ENCODE results near the gene DYRK3.

DYRK3 gene

DNA sequence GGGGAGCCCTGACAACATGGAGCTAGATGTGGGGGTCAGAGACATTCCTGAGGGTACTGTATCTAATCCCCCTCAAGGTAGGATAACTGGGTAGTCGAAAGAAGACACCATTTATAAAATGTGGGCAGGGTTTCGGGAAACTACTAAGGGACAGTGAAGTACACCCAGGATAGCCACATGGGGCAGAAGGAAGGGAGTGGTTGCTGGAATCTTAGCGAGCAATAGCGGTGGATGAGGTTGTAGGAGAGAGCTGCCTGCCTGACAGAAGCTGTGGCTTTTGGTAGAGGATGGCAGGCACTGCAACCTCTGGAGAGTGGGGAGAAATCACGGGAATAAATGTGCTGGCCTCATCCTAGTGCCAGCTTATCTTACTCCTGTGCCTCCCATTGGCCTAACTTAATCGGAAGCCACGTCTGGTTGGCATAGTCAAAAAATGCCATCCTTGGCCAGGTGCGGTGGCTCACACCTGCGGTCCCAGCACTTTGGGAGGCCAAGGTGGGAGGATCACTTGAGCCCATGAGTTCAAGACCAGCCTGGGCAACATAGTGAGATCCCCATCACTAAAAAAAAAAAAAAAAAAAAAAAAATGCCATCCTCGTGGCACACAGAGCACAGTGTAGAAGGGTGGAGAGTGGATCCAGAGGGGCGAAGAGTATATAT lies 26.0 kb downstream of the DYRK3 start:
- DNase-seq (ENCODE audit: low read depth), result no peak

DNA sequence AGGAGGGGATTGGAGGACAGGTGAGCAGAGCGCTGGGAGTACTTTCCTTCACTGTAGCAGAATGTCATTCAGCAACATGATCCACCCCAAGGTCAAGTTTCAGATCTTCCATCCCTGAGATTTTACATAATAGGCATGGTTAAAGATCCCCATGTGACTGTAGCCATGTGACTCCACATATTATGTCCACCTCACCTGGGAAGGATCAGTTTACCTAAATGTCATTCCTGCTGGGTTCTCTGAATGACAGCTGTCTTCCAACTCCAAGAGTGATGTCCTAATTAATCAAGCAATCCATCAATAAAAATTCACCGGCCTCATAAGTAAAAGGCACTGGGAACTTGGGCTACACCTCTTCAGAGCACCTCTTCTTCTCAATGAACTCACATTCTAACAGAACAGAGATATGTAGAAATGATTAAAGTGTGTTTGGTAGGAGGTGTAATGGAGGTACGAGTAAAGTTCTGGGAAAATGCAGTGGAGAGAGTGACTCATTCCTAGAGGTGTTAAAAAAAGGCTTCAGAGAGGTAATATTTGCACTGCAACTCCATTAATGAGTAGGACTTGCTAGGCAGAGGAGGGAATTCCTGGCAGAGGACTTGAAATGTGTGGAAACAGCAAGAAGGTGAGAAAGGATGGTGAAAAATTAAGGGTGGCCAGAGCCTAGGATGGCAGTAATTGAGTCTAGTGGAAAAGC lies 27.2 kb downstream of the DYRK3 start:
- no peak for DNase-seq (ENCODE audit: low read depth)

DNA sequence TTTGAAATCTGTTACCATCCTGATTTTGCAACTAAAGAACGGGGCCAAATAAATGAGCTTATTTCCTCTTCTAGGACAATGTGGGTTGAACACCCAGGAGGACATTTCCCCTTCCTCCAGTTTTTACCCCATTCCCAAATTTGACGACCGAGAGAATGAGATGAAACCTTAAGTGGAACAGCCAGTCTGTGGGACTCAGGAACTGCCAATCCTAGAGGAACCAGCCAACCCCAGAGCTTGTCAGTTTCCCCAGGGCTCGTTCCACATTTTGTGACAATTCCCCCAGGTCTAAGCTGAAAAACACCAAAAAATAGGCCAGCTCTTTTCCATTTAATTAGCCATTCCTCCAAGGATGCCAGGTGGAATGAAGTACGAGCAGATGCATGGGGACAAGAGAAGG lies 28.0 kb downstream of the DYRK3 start:
- DNase-seq (ENCODE audit: low read depth), result no peak

DNA sequence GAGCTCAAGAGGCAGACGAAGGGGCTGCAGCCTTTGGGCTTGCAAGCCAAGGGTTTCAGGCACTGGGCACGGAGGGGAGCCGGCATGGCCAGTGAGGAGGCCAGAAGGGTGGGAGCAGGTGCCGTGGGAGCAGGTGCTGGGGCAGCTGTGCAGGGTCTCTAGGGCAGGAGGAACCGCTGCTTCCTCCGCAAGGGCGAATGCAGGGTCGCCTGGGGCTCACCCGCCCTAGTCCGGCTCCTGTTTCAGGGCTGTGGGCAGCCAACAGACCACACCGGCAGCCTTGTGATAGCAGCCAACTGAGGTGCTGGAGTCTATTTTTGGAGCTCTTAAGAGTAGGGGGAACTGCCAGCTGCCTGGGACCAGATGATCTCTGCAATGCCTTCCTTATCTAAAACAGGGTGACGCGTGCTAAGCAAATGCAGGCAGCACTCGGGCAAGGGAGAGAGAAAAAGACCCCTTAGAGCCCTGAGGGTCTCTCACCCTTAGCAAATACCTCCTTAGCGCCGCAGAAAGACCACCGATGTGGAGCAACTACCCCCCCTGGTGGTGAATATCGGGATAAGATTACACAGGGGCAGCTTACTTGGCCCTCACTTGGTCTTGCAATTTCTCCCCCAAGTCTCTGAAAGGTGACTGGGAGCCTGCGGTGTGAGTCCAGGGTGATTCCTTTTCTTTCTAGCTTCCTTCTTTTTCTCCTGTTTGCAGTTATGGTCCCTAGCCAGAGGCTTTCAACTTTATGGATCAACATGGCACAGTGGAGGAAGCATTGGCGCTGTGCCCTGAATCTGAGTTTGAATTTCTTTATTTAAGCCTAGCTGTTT lies 28.7 kb downstream of the DYRK3 start:
- DNase-seq (ENCODE audit: low read depth), result peak; percentile 52

DNA sequence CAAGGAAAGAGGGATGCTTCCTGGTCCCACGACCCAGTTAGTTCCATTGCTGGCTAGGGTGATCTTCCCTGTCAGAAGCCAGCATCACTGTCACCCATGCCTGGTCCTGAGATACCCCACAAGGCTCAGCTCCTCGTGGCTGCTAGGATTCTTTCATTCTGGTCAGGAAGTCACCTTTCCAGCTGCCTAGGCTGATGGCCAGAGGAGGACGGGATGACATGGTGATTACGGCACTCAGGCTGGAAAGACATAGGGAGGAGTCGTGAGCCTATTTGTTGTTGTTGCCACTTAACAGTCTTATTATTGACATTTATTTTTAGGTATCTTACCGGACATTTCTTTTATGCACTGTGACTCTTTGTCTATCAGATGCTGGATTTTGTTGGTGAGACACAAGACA lies 29.4 kb downstream of the DYRK3 start:
- DNase-seq (ENCODE audit: low read depth), result no peak

DNA sequence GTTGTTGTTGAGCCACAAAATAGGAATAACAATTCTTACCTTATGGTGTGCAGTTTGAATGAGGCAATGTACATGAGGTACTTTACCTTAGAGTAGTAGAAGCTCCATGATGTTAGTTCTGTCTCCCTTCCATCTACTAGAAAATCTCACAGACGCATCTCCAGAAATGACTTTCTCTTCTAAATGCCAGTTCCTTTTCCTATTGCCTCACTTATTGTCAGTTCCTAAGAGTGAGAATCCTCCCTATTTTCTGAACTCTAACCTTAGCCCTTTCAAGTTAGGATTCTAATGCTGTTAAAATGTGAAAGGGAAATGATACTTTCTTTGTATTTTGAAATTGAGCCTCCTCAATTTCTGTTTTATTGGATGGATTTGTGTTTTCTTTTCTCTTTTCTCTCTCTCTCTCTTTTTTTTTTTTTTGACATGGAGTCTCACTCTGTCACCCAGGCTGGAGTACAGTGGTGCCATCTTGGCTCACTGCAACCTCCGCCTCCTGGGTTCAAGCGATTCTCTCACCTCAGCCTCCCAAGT lies 30.8 kb downstream of the DYRK3 start:
- DNase-seq (ENCODE audit: low read depth), result no peak

DNA sequence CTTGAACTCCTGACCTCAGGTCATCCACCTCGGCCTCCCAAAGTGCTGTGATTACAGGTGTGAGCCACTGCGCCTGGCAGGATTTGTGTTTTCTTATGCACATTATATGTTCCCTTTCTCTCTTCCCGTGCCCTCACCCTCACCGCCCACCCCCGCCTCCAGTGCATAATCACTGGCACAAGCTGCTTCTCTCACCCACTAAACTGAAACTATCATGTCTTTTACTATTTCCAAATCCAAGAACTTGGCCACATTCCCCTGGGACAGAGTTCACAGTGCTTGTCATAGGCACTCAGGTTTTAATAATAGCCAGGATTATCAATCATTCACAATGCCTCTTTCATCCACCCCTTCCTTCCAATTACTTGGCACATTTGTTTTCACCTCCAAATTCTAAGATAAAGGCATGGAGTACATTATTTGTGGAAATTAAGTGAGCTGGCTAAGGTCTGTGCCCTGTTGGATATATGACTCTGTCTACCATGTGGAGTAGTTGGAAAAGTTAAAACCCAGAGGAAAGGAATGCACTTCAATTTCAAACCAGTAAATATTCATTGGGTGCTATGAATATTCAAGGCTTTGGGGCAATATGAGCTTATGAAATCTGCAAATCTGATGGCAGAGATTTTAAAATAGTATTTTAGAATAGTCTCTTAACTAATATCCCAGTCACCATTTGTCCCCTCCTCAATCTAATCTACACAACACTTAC lies 31.8 kb downstream of the DYRK3 start:
- no peak for DNase-seq (ENCODE audit: low read depth)

DNA sequence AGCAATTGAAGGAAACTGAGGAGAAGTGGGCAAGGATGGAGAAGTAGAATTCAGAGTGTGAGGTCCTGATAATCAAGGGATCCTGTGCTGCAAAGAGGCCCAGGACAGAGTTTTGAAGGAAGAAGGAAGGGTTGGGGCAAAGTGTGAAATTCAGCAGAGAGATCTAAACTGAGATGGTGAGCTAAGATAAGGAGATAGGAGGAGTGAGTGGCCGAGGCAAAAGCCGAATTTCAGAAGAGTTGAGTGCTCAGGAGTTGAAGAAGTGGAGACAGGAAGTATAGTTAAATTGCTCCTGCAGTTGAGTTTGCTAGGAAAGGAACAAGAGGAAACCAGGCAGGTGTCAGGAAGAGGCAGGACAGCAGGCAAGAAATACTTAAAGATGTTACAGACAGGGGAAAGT lies 33.0 kb downstream of the DYRK3 start:
- DNase-seq (ENCODE audit: low read depth), result no peak

DNA sequence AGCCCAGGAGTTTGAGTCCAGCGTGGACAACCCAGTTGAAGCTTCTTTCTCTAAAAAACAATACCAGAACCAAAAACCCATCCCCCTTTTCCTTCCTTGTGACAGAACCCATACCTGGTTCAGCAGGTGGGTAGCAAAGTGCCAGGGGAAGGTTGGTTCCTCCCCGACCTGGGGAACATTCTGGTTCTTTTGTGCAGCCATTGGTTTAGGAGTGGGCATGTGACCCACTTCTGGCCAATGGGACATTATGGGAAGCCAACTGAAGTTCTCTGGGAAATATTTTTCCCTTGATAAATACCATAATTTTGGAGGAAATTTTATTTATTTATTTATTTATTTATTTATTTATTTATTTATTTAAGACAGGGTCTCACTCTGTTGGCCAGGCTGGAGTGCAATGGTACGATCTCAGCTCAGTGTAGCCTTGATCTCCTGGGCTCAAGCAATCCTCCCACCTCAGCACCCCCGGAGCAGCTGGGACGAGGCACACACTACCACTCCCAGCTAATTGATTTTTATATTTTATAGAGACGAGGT lies 33.6 kb downstream of the DYRK3 start:
- DNase-seq (ENCODE audit: low read depth), result no peak

DNA sequence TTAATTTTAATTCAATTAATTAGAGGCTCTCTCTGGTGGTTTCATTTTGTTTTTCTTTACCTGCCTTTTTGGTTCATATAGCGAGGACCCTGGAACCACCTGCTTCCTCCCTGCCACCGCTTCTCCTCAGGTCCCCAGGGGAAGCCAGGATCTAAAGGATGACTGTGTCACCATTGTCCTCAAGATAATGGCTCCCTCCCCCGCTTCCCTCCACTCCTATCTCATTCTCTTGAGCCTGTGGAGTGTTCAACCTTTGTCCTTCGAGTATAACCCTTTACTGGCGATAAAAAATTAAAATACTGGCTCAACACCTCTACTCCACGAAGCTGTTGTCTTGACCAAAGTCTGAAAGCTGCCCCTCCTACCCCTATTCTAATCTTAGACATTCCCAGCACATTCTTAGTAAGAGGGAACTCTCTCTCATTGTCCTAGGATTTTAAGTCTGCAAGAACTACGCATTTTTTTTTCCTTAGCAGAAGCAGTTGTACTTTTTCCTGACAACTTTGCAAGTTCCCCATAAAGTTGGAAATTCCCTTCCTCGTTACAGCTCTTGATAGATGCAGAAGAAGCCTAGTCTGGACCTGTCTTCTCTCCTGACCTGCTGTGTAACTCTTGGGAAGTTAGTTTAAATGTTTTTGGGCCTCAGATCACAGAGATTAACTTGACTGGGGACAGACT lies 36.8 kb downstream of the DYRK3 start:
- no peak for DNase-seq (ENCODE audit: low read depth)

DNA sequence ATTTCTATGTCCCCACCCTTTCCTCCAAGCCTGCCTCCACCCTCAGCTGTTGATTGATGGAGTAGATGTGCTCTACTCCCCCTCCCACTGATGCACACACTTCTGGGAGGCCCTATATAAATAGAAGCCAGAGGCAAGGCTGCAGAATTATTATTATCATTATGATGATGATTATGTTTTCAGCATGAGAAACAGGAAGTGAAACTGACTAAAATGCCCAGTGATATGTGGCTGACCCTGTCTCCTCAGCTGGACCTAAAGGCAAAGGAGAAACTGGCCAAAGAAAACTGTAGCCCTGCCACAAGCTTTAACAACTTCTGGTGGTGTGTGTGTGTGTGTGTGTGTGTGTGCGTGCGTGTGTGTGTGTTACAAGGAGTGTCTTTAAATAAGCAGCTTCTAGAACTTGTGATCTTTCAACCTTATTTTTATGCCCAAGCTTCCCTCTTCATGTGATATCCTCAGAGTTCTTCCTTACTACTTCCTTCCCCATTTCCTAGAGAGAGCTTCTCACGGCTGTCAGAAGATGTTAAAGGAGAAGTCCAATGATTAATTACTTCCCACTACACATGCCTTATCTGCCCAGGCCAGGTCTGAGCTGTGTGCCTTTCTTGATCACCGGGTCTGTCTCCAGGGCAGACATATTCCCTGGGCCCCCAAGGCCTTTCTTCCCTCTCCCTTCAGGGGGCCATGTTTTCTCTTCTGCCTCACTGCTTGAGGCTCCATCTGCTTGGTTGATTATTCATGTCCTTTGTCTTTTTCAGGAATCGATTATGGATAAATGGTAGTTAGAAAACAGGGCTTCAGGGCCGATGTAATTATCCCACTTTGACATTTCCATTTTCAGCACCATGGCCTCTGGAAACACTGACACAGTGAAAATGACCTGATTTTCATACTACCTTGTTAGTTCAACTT lies 37.8 kb downstream of the DYRK3 start:
- peak; percentile 53 for DNase-seq (ENCODE audit: low read depth)

DNA sequence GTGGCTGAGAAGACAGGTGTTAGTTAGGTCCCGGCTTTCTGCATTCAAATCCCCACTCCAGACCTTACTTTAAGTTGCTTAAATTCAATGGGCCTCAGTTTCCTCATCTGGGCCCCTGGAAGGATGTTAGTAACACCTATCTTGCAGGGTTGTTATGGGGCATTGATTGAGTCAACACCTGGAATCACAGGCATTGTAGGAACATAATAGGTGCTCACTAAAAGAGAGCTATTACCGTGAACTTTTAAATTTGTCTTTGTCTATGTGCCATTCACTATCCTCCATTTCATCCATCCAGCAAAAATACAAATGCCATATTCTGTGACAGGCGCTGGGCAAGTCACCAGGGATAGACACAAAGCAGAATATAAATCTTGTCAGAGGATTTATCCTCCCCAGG lies 38.9 kb downstream of the DYRK3 start:
- DNase-seq (ENCODE audit: low read depth), result no peak

DNA sequence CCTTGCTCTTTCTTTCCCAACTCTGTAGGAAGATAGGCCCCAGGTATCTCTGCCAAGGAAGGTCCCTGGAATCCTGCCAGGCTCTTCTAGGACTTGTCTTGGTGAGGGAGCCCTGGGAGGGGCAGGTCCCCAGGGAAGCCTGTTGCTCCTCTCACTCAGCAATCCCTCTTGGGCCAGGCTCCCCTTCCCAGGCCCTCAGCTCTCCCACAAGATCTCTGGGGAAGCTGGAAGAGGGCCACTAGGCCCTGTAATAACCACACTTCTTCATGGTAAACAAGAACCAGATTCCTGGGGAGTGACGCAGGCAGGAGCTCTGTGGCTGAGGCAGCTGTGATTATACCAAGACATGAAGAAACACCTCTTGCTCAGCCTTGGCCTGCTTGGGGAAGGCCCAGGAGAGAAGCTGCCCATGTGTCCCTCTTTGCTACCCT lies 39.4 kb downstream of the DYRK3 start:
- DNase-seq (ENCODE audit: low read depth), result peak; percentile 100

DNA sequence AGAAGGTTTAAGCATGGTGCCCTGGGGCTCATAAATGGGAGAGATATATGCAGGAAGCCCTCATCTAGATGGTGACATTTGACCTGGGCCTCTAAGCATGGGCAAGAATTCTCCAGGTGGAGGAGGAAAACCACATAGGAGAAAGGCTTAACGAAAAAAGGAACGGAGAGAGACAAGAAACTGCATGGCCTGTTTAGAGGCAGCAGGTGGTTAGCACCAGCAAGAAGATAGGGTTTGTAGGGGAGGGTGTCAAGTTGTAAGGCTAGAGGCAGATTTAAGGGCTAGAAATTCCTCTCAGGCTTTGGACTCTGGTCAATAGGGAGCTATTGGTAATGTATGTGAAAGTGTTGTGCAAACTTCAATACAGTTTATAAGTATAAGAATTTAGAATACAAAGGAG lies 41.2 kb downstream of the DYRK3 start:
- DNase-seq (ENCODE audit: low read depth), result no peak

DNA sequence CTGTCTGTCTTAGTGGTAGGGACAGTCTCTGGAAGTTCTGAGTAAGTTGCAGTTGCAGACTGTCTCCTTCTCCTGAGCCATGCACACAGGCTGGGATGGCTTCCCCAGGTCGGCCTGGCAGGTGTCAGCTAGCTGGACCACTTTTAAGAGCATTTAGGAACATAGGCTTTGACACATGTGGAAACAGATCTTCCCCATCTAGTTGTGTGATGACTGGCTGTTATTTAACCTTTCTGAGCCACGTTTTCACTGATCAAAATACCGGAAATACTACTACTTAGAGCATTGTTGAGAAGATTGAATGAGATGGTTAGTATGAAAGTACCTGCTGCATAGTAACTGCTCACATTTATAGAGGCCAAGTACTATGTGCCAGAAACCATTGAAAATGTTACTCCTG lies 43.2 kb downstream of the DYRK3 start:
- no peak for DNase-seq (ENCODE audit: low read depth)

DNA sequence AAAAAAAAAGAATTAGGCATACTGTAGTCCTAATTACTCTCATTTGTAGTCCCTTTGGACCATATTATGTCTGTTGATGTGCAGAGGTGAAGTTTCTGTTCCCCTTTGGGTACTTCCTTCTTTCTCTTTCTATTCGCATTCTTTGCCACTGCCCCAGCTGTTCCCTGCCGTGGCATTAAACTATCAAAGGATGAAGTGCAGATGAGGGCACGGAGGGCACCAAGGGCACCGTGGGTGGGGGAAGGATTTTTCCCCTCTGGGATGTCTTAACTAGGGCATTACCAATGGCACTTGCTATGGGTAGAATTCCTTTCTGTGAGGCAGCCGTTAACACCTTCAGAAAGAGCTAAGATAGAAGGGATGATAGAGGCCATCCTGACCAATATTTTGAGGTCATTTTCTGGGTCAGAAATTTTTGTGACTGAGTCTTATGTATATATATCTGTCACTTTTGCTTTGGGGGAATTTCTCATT lies 44.4 kb downstream of the DYRK3 start:
- DNase-seq (ENCODE audit: low read depth), result no peak

DNA sequence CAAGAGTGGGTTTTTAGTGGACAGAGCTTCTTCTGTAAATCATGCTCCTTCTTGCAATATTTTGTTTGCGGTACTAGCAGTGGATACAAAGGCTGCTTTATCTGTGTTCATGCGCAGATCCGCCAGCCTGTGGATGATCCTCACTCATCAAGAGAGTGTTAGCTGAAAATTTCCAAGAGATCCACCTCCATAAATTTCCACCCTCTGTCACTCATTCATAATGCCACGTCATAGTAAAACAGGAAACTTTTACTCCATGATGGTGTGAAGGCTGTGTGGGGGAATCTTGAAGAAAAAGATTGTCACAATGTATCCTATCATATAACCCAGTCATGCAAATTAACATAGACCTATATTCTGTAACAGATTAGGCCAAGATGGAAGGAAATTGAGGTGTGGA lies 44.9 kb downstream of the DYRK3 start:
- DNase-seq (ENCODE audit: low read depth), result no peak

DNA sequence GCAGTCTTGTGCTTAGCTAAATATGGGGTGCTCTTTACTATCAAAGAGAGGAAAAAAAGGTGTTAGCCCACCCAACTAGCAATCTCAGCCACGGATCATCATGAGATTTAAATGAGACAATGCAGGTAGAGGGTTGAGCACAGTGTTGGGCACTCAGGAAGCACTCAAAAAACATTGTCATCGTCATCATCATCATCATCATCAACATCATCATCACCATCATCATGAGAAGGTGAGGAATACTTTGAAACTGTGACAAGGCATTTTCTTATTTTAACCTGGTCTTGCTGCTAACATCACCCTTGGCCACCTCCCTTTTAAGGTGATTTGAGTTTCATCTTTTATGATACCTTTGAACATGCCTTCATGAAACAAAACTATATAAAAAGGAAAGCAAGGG lies 46.0 kb downstream of the DYRK3 start:
- no peak for DNase-seq (ENCODE audit: low read depth)

DNA sequence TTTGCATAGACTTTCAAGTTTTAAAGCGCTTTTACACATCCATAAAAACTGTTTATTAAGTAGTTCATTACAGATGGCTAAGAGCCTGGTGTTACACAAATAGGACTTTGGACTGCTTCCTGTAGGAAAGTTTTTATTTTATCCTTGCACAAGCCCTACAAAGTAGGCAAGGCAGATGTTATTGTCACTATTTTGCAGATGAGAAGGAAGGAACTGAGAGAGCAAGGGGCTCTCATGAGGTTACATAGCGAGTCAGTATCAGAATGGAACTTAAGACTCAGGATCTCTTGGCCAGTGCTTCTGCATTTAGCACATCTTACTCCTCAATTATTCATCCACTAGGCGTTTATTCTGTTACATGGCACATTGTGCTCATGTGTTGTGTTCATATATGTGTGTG lies 46.8 kb downstream of the DYRK3 start:
- DNase-seq (ENCODE audit: low read depth), result no peak

DNA sequence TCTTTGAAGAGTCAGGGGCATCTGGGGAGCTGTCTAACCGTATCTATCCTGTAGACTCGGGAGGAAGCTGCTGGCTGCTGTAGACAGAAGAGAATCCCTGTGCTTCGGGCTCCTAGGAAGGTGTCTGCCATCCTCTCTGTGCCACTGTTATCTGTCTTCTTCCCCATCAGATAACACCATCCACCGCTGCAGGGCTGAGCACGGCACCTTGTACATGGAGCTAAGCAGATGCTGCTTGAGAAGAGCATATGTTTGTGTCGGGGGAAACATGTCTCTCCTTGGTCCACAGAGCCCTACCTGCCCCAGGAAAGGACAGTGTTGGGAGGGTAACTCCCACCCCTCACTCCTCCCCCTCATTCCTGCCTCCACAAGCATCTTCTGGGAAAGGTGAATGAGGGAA lies 48.0 kb downstream of the DYRK3 start:
- DNase-seq (ENCODE audit: low read depth), result no peak
